ENCODE measurements around the gene MAP2K6. TPM values are rescaled to one million over a fixed set of nuclear protein-coding genes. Genes with fewer than 3 reads are reported as not detected.

Gene MAP2K6
- total RNA-seq, 1 experiment from 2014 or later, result 17.7 TPM

DNA sequence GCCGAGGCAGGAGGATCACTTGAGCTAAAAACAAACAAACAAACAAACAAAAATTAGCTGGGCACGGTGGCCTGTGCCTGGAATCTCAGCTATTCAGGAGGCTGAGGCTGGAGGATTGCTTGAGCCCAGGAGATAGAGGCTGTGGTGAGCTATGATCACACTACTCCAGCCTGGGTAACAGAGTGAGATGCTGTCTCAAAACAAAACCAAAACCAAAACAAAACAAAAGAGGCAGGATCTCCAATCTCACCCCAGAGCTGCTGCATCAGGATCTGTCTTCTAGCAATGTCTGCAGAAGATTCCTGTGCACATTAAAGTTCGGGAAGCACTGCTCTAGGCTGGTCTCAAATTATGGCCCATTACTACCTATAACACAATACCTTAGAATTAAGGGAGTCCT, 43.1 kb downstream of the MAP2K6 start:
- no peak overlapping the region for H2AK5ac ChIP-seq (ENCODE audit: insufficient read length, low read length)
- H3T11ph ChIP-seq (ENCODE audit: low read length), result no peak overlapping the region
- Mint-ChIP-seq H3K36me3 (ENCODE audit: insufficient read depth in 1 of 3, low read depth in 3 of 3) (peaks cover 2 to 5% (median 3%) of the 10 kb centered on the region in 3 experiments; a peak in 4 of 7 replicates), H3K4me3 (no peak overlapping the region), H3K4me1 (peaks cover 50 to 52% of the 10 kb centered on the region in 2 experiments), H3K9me3 (no peaks in the 10 kb centered on the region), H3K27ac (peak overlapping the region in 1 of 3 experiments; percentile 63; a peak in 1 of 7 replicates), H3K27me3 (ENCODE audit: low read depth) (no peaks in the 10 kb centered on the region)
- no peak overlapping the region for H2BK5ac ChIP-seq (ENCODE audit: insufficient read length, low read length)
- no peaks in the 10 kb centered on the region for H3K9me3 ChIP-seq (ENCODE audit: control insufficient read depth, low read depth, low read length)
- no peak for DNase-seq
- H3K14ac ChIP-seq (ENCODE audit: insufficient read depth, low read length), result no peak overlapping the region
- H4K5ac ChIP-seq (ENCODE audit: insufficient read length, low read depth, low read length), result no peak overlapping the region
- H2AFZ ChIP-seq (ENCODE audit: low read length), result no peak overlapping the region
- H3K4ac ChIP-seq (ENCODE audit: low read depth, low read length), result no peak overlapping the region
- no peak overlapping the region for H3K27ac ChIP-seq (ENCODE audit: insufficient read length, low read depth, low read length)
- H3K18ac ChIP-seq (ENCODE audit: insufficient read length, low read depth, low read length), result no peak overlapping the region
- no peak overlapping the region for H4K91ac ChIP-seq (ENCODE audit: insufficient read length, low read depth, low read length)
- no peak overlapping the region for H3K4me2 ChIP-seq (ENCODE audit: insufficient read depth, insufficient read length, low read length)
- H3K56ac ChIP-seq (ENCODE audit: insufficient read length, low read depth, low read length), result no peak overlapping the region
- H3K79me1 ChIP-seq (ENCODE audit: insufficient read depth, low read depth, low read length, poor library complexity, severe bottlenecking), result no peaks in the 10 kb centered on the region
- H2BK20ac ChIP-seq (ENCODE audit: low read depth, low read length, poor library complexity, severe bottlenecking), result no peak overlapping the region
- H3K27me3 ChIP-seq (ENCODE audit: insufficient read depth, low read length), result no peaks in the 10 kb centered on the region
- no peak overlapping the region for H2BK120ac ChIP-seq (ENCODE audit: low read depth, low read length, poor library complexity, severe bottlenecking)
- no peaks in the 10 kb centered on the region for H3K23me2 ChIP-seq (ENCODE audit: insufficient read length, low read depth, low read length, poor library complexity, severe bottlenecking)
- H2BK12ac ChIP-seq (ENCODE audit: insufficient read length, low read depth, low read length), result no peak overlapping the region
- H3K79me2 ChIP-seq (ENCODE audit: insufficient read depth, low read length), result no peaks in the 10 kb centered on the region
- no peak overlapping the region for H3K9ac ChIP-seq (ENCODE audit: extremely low read depth, insufficient read length, low read length)
- TF ChIP-seq, protein P1, sequence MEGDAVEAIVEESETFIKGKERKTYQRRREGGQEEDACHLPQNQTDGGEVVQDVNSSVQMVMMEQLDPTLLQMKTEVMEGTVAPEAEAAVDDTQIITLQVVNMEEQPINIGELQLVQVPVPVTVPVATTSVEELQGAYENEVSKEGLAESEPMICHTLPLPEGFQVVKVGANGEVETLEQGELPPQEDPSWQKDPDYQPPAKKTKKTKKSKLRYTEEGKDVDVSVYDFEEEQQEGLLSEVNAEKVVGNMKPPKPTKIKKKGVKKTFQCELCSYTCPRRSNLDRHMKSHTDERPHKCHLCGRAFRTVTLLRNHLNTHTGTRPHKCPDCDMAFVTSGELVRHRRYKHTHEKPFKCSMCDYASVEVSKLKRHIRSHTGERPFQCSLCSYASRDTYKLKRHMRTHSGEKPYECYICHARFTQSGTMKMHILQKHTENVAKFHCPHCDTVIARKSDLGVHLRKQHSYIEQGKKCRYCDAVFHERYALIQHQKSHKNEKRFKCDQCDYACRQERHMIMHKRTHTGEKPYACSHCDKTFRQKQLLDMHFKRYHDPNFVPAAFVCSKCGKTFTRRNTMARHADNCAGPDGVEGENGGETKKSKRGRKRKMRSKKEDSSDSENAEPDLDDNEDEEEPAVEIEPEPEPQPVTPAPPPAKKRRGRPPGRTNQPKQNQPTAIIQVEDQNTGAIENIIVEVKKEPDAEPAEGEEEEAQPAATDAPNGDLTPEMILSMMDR (conservative IDR thresholded peaks at IDR 0.05), result no peak
- peaks cover 14% of the 10 kb centered on the region; the same call in 1 of the 2 replicates for H3K4me1 ChIP-seq (ENCODE audit: insufficient read depth, low read length)
- no peak overlapping the region for H2BK15ac ChIP-seq (ENCODE audit: low read depth, low read length)
- no peaks in the 10 kb centered on the region for H4K20me1 ChIP-seq (ENCODE audit: control insufficient read depth, insufficient read depth, insufficient read length)
- no peak overlapping the region for H3K23ac ChIP-seq (ENCODE audit: insufficient read length, low read depth, low read length)
- H4K8ac ChIP-seq (replicated peaks; ENCODE audit: insufficient read length, low read depth, low read length), result no peak overlapping the region
- WGBS (ENCODE audit: extremely low coverage, insufficient read length, low lambda C conversion rate), result no CpG with 5 or more reads among the region's 3 CpGs
